Lower leg skin (tissue), 3 donors: Measurements from ENCODE around the gene ALPG.

ENCODE experiments used
- POLR2A ChIP-seq, 2 donors: fragments of 450-650 bp; IDR thresholded peaks; one replicate each; pipeline ENCODE4 v1.6.1; 2016 to 2017; ENCODE audit warnings: antibody characterized with exemption in 2 of 2, mild to moderate bottlenecking in 1 of 2, moderate library complexity in 1 of 2
- TF ChIP-seq, protein P1 (sequence below), 3 donors: fragments of 450-650 bp; IDR thresholded peaks; one replicate each; pipeline ENCODE4 v1.5.1; 2016; ENCODE audit warnings: antibody characterized with exemption in 3 of 3, mild to moderate bottlenecking in 3 of 3, moderate library complexity in 2 of 3

DNA sequence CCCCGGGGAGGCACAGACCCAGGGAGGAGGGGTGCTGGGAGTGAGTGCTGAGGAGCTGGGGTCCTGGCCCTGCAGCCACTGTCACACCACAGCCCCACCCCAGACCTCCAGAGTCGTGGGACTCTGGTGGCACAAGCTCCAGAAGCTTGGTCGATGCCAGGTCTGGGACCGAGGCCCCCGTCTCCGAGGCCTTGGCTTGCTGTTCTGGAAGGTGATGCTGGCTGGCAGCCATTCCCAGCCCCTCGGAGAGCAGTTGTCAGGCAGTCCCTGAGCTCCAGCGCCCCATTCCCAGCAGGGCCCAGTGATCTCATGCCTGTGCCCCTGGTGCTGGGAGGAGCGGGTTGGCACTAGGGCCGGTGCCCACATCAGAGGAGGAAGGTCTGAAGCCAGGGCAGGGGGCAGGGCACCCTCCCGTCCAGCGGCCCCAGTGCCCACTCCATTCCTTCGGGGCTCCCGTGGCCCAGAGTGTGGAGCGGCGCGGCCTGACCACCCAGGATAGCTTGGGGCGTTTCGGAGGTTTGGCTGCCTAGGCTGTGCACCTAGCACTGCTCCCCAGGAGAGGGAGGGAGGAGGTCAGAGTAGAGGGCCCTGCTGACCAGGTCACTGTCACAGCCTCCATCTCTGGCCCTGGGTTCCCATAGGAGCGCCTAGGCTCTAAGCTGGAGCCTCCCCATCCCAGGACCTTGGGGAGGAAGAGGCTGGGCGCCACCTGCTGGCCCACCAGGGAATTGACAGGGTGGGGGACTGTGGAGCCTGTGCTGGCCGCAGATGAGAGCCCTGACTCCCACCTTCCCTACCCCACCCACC is 32.5 kb downstream of the ALPG start:
- TF ChIP-seq, protein P1, sequence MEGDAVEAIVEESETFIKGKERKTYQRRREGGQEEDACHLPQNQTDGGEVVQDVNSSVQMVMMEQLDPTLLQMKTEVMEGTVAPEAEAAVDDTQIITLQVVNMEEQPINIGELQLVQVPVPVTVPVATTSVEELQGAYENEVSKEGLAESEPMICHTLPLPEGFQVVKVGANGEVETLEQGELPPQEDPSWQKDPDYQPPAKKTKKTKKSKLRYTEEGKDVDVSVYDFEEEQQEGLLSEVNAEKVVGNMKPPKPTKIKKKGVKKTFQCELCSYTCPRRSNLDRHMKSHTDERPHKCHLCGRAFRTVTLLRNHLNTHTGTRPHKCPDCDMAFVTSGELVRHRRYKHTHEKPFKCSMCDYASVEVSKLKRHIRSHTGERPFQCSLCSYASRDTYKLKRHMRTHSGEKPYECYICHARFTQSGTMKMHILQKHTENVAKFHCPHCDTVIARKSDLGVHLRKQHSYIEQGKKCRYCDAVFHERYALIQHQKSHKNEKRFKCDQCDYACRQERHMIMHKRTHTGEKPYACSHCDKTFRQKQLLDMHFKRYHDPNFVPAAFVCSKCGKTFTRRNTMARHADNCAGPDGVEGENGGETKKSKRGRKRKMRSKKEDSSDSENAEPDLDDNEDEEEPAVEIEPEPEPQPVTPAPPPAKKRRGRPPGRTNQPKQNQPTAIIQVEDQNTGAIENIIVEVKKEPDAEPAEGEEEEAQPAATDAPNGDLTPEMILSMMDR (IDR thresholded peaks at IDR 0.05), result no peak
- TF ChIP-seq POLR2A (IDR thresholded peaks at IDR 0.05), result no peak
